Fibroblast of lung (primary cell): ENCODE measurements around the gene FOXK2.

Source experiments
- CTCF ChIP-seq, 2 donors: IDR thresholded peaks in 1 of 2; conservative IDR thresholded peaks in 1 of 2; 1 replicate in 1 of 2; 2 replicates in 1 of 2; pipeline ENCODE4 v1.5.1; 2011 to 2012; ENCODE audit warnings: low read length in 2 of 2, control low read depth in 1 of 2, inconsistent platforms in 1 of 2, low read depth in 1 of 2, mild to moderate bottlenecking in 1 of 2
- EZH2 ChIP-seq: IDR thresholded peaks from 2 replicates; pipeline ENCODE4 v1.5.1; 2012; ENCODE audit warnings: low read length, control low read depth, mild to moderate bottlenecking; ENCODE audit errors: missing control alignments

GRCh38 chr17:82636626-82637598 is 117.4 kb downstream of the FOXK2 start:
- no peak for TF ChIP-seq CTCF (conservative IDR thresholded peaks at IDR 0.05 in 1 of 2, IDR thresholded peaks at IDR 0.05 in 1 of 2; ENCODE audit: low read depth in 1 of 2, low read length in 2 of 2)
- no peak for TF ChIP-seq EZH2
